SK-N-SH (cell line): Measurements from ENCODE around the gene ZNF592. TPM values are rescaled to one million over a fixed set of nuclear protein-coding genes. Genes with fewer than 3 reads are reported as not detected.

ENCODE experiments used
- CTCF ChIA-PET: fragments of 300-600, 350-600 bp; formaldehyde crosslinking; extraction: SDS; loops from one replicate; lab custom pipeline; 2021; lab: Yijun Ruan, JAX
- POLR2A ChIA-PET: fragments of 350-600 bp; sonication (Branson Sonifier 250); formaldehyde crosslinking; extraction: SDS; loops from one replicate; lab custom pipeline; 2020; ENCODE audit warnings: antibody characterized with exemption, inconsistent platforms; lab: Yijun Ruan, JAX
- DNase-seq: peaks from one replicate; pipeline ENCODE4 v3.0.0; 2012
- H2AFZ ChIP-seq: fragments of 200-600 bp; sonication (generic); 2 replicates; pipeline ENCODE4 v1.8.1; 2016; ENCODE audit warnings: antibody characterized with exemption, mild to moderate bottlenecking, low read depth
- H3F3A ChIP-seq: fragments of 200-600 bp; sonication (generic); replicated peaks from 2 replicates; pipeline ENCODE3; 2016; ENCODE audit warnings: antibody characterized with exemption, mild to moderate bottlenecking; ENCODE audit not compliant: insufficient read depth
- H3K27ac ChIP-seq, 2 experiments: fragments of 200-500 bp in 1 of 2; fragments of 200-600 bp in 1 of 2; sonication (Bioruptor generic) in 1 of 2; sonication (generic), shearing (Covaris generic) in 1 of 2; 2 replicates each; pipeline versions ENCODE4 v1.5.1 to v1.6.1; 2014 to 2016; ENCODE audit warnings: low read depth in 2 of 2, inconsistent platforms in 1 of 2, low read length in 1 of 2, mild to moderate bottlenecking in 1 of 2, mixed read lengths in 1 of 2
- H3K27me3 ChIP-seq: fragments of 200-600 bp; sonication (generic), shearing (Covaris generic); 2 replicates; pipeline ENCODE4 v1.6.1; 2016; ENCODE audit warnings: mixed run types; ENCODE audit not compliant: insufficient read depth
- H3K36me3 ChIP-seq, 2 experiments: fragments of 200-500 bp in 1 of 2; fragments of 200-600 bp in 1 of 2; sonication (Bioruptor generic) in 1 of 2; sonication (generic) in 1 of 2; replicated peaks in 1 of 2; 2 replicates each; pipeline versions ENCODE3 to v1.5.1; 2014 to 2016; ENCODE audit warnings: low read length in 1 of 2, mild to moderate bottlenecking in 1 of 2; ENCODE audit not compliant: insufficient read depth in 2 of 2, control insufficient read depth in 1 of 2
- H3K4me1 ChIP-seq, 2 experiments: fragments of 200-500 bp in 1 of 2; fragments of 200-600 bp in 1 of 2; sonication (Bioruptor generic) in 1 of 2; sonication (generic), shearing (Covaris generic) in 1 of 2; 2 replicates each; pipeline versions ENCODE4 v1.5.1 to v1.6.1; 2014 to 2016; ENCODE audit warnings: low read depth in 1 of 2, low read length in 1 of 2, mixed run types in 1 of 2; ENCODE audit not compliant: insufficient read depth in 2 of 2, control insufficient read depth in 1 of 2
- H3K4me2 ChIP-seq: fragments of 200-600 bp; sonication (generic), shearing (Covaris generic); 2 replicates; pipeline ENCODE4 v1.6.1; 2017; ENCODE audit warnings: mixed run types
- H3K4me3 ChIP-seq, 2 experiments: fragments of 200-500 bp in 1 of 2; fragments of 200-600 bp in 1 of 2; sonication (Bioruptor generic) in 1 of 2; sonication (generic), shearing (Covaris generic) in 1 of 2; 2 replicates each; pipeline versions ENCODE4 v1.5.1 to v1.8.1; 2014 to 2016; ENCODE audit warnings: low read depth in 2 of 2, inconsistent platforms in 1 of 2, low read length in 1 of 2, mild to moderate bottlenecking in 1 of 2, mixed read lengths in 1 of 2, moderate library complexity in 1 of 2
- H3K79me2 ChIP-seq: fragments of 200-600 bp; sonication (generic); 2 replicates; pipeline ENCODE4 v1.8.1; 2017; ENCODE audit warnings: mild to moderate bottlenecking; ENCODE audit not compliant: insufficient read depth
- H3K9ac ChIP-seq: fragments of 200-600 bp; sonication (generic); 2 replicates; pipeline ENCODE4 v1.6.1; 2017; ENCODE audit warnings: mixed run types
- H3K9me2 ChIP-seq: fragments of 200-600 bp; sonication (generic); 2 replicates; pipeline ENCODE4 v1.6.1; 2017; ENCODE audit warnings: mixed run types
- H3K9me3 ChIP-seq: fragments of 200-600 bp; sonication (generic); 2 replicates; pipeline ENCODE4 v1.6.1; 2017; ENCODE audit warnings: mixed run types, mild to moderate bottlenecking, moderate library complexity
- H4K20me1 ChIP-seq: fragments of 200-600 bp; sonication (generic); 2 replicates; pipeline ENCODE4 v1.6.1; 2017; ENCODE audit warnings: mild to moderate bottlenecking, mixed run types; ENCODE audit not compliant: insufficient read depth
- CHD2 ChIP-seq: fragments of 150-350 bp; IDR thresholded peaks from 2 replicates; pipeline ENCODE4 v1.6.1; 2018; ENCODE audit warnings: low read length; ENCODE audit not compliant: partially characterized antibody
- FOSL2 ChIP-seq: IDR thresholded peaks from 2 replicates; pipeline ENCODE4 v1.4.0; 2012; ENCODE audit warnings: low read depth, mild to moderate bottlenecking, moderate library complexity, borderline replicate concordance
- MXI1 ChIP-seq: IDR thresholded peaks from 2 replicates; pipeline ENCODE4 v1.6.1; 2012; ENCODE audit warnings: mild to moderate bottlenecking, low read depth, low read length, improper control_type of control experiment
- RAD21 ChIP-seq: IDR thresholded peaks from 2 replicates; pipeline ENCODE4 v1.6.1; 2012; ENCODE audit warnings: mild to moderate bottlenecking, low read length
- RXRA ChIP-seq: IDR thresholded peaks from 2 replicates; pipeline ENCODE4 v1.4.0; 2012; ENCODE audit warnings: low read depth, mild to moderate bottlenecking, borderline replicate concordance
- TAF1 ChIP-seq: IDR thresholded peaks from 2 replicates; pipeline ENCODE4 v1.6.1; 2012; ENCODE audit warnings: low read depth, mild to moderate bottlenecking, low read length, moderate library complexity, borderline replicate concordance
- TCF12 ChIP-seq: IDR thresholded peaks from 2 replicates; pipeline ENCODE4 v1.4.0; 2012
- USF2 ChIP-seq: fragments of 150-350 bp; IDR thresholded peaks from 2 replicates; pipeline ENCODE4 v1.6.1; 2017; ENCODE audit warnings: antibody characterized with exemption, low read length, low read depth, borderline replicate concordance
- YY1 ChIP-seq: IDR thresholded peaks from 2 replicates; pipeline ENCODE4 v1.4.0; 2012; ENCODE audit warnings: low read depth, mild to moderate bottlenecking
- WGBS: methylation state at CpG from one replicate; pipeline ENCODE4 v1.1.6; 2017; ENCODE audit warnings: low lambda C conversion rate; 5-methylcytosine and 5-hydroxymethylcytosine counted together
- polyA plus RNA-seq, 3 experiments: library from polyadenylated mRNA; depleted of rRNA; stranded (reverse); fragments of >200 nt; gene quantifications; 2 replicates each; pipeline ENCODE4 v1.2.3, GENCODE V29; 2012

ZNF592 gene
- polyA plus RNA-seq, 1 of the 3 experiments (the other 2 are of a cell fraction) = 8.0 TPM

GRCh38 chr15:84764585-84764984, 16.2 kb downstream of the ZNF592 start:
- WGBS = 90% methylated on average over 3 of the region's 3 CpGs
- no peak for DNase-seq
- Histone ChIP-seq H3K4me3 (no peak overlapping the region), H3K9ac (no peak overlapping the region), H3K4me2 (no peak overlapping the region), H3F3A (no peaks in the 10 kb centered on the region), H3K4me1 (peaks cover 0 to 21% of the 10 kb centered on the region in 2 experiments; a peak in 3 of 4 replicates), H3K27me3 (no peaks in the 10 kb centered on the region), H3K79me2 (peaks cover 97% of the 10 kb centered on the region), H3K36me3 (peaks cover 4 to 21% of the 10 kb centered on the region in 2 experiments), H3K9me3 (no peaks in the 10 kb centered on the region), H3K27ac (no peak overlapping the region), H4K20me1 (peaks cover 55% of the 10 kb centered on the region), H2AFZ (no peak overlapping the region), H3K9me2 (no peaks in the 10 kb centered on the region)
- TF ChIP-seq RAD21 (no peak), CHD2 (no peak), FOSL2 (no peak)
- ChIA-PET POLR2A (interaction anchor here (0.6 kb wide), 1 partner anchor 33 kb away, joined by 3 read pairs; no protein-coding TSS in a partner anchor), CTCF (interaction anchor here (1.2 to 1.3 kb wide), 2 partner anchors 12 to 16 kb away, joined by 3 to 6 read pairs; no protein-coding TSS in a partner anchor)

GRCh38 chr15:84764989-84765388, 16.6 kb downstream of the ZNF592 start:
- Histone ChIP-seq H3K9me3 (no peaks in the 10 kb centered on the region), H3K4me1 (peaks cover 0 to 20% of the 10 kb centered on the region in 2 experiments; a peak in 3 of 4 replicates), H4K20me1 (peaks cover 52% of the 10 kb centered on the region), H2AFZ (no peak overlapping the region), H3K4me3 (no peak overlapping the region), H3K27me3 (no peaks in the 10 kb centered on the region), H3K4me2 (no peak overlapping the region), H3K9ac (no peak overlapping the region), H3F3A (no peaks in the 10 kb centered on the region), H3K36me3 (peaks cover 4 to 23% of the 10 kb centered on the region in 2 experiments), H3K27ac (no peak overlapping the region), H3K9me2 (no peaks in the 10 kb centered on the region), H3K79me2 (peaks cover 97% of the 10 kb centered on the region)
- no peak for DNase-seq
- POLR2A ChIA-PET = interaction anchor here (0.6 kb wide), 1 partner anchor 33 kb away, joined by 3 read pairs; no protein-coding TSS in a partner anchor
- CTCF ChIA-PET = interaction anchor here (1.2 kb wide), 1 partner anchor 16 kb away, joined by 6 read pairs; no protein-coding TSS in a partner anchor
- TF ChIP-seq YY1 (no peak), RXRA (no peak), CHD2 (no peak)
- 100% methylated on average over 1 of the region's 1 CpG for WGBS

- H3K9me3 ChIP-seq = no peaks in the 10 kb centered on the region
- POLR2A ChIA-PET = interaction anchor here (0.7 kb wide), 1 partner anchor 107 kb away, joined by 3 read pairs; no protein-coding TSS in a partner anchor
- H3K36me3 ChIP-seq = peaks cover 4 to 23% of the 10 kb centered on the region in 2 experiments
- TF ChIP-seq YY1 (no peak), TAF1 (no peak), MXI1 (no peak), TCF12 (no peak), RAD21 (no peak), USF2 (no peak)
- no peak overlapping the region for H2AFZ ChIP-seq
- H3F3A ChIP-seq = no peaks in the 10 kb centered on the region
- whole genome bisulfite sequencing = 93% methylated on average over 4 of the region's 4 CpGs
- H3K79me2 ChIP-seq = peaks cover 97% of the 10 kb centered on the region
- no peak overlapping the region for H3K27ac ChIP-seq
- DNase-seq = no peak
- no peak overlapping the region for H3K4me3 ChIP-seq
- peaks cover 0 to 17% of the 10 kb centered on the region in 2 experiments; a peak in 3 of 4 replicates for H3K4me1 ChIP-seq
- H3K9ac ChIP-seq = no peak overlapping the region
- CTCF ChIA-PET = no interaction called here
- H3K4me2 ChIP-seq = no peak overlapping the region
- no peaks in the 10 kb centered on the region for H3K9me2 ChIP-seq
- H4K20me1 ChIP-seq = peaks cover 46% of the 10 kb centered on the region
- no peaks in the 10 kb centered on the region for H3K27me3 ChIP-seq
These were observed 17.3 kb downstream of the ZNF592 start for GRCh38 chr15:84765675-84766074.
